K562 (cell line): Measurements from ENCODE around the gene CDC42SE2.

Experiments
- DIDO1 ChIP-seq: fragments of 450-650 bp; IDR thresholded peaks from 2 replicates; pipeline ENCODE4 v1.6.1; 2016; ENCODE audit warnings: low read depth, missing biosample characterization, missing genetic modification characterization
- EGR1 ChIP-seq: fragments of 450-650 bp; conservative IDR thresholded peaks from 2 replicates; pipeline ENCODE4 v1.6.1; 2017; ENCODE audit warnings: mild to moderate bottlenecking
- ELF4 ChIP-seq: fragments of 450-650 bp; formaldehyde crosslinking; IDR thresholded peaks from 2 replicates; pipeline ENCODE4 v1.4.0; 2022; ENCODE audit warnings: missing genetic modification characterization
- EZH2 ChIP-seq: IDR thresholded peaks from 2 replicates; pipeline ENCODE4 v1.6.1; 2012; ENCODE audit warnings: low read depth, mild to moderate bottlenecking, inconsistent platforms, low read length, borderline replicate concordance
- FOXM1 ChIP-seq, 2 experiments: fragments of 450-650 bp in 1 of 2; sonication (generic) in 1 of 2; formaldehyde crosslinking in 1 of 2; IDR thresholded peaks; 2 replicates each; pipeline versions ENCODE4 v1.6.1 to v1.9.0; 2017 to 2022; ENCODE audit warnings: low read depth in 2 of 2, mild to moderate bottlenecking in 2 of 2, missing genetic modification reagents in 1 of 2, moderate library complexity in 1 of 2
- PATZ1 ChIP-seq: fragments of 250-450 bp; sonication (Bioruptor Pico); IDR thresholded peaks from 2 replicates; pipeline ENCODE4 v1.5.0; 2020; ENCODE audit warnings: mild to moderate bottlenecking, borderline replicate concordance
- USF2 ChIP-seq: sonication (generic); formaldehyde crosslinking; IDR thresholded peaks from 2 replicates; pipeline ENCODE4 v1.5.0; 2020; ENCODE audit warnings: missing genetic modification reagents
- ZNF449 ChIP-seq: fragments of 250-450 bp; sonication (Bioruptor Pico); IDR thresholded peaks from 2 replicates; pipeline ENCODE4 v1.8.0; 2022; ENCODE audit warnings: moderate library complexity, mild to moderate bottlenecking, inconsistent platforms
- ZNF644 ChIP-seq: fragments of 200-800 bp; sonication (Bioruptor generic); IDR thresholded peaks from 2 replicates; pipeline ENCODE4 v1.6.1; 2016; ENCODE audit warnings: low read depth, missing genetic modification characterization, missing compliant biosample characterization
- TF ChIP-seq, protein P1 (sequence below): fragments of 250-450 bp; sonication (Bioruptor Pico); IDR thresholded peaks from 2 replicates; pipeline ENCODE4 v1.4.0; 2020

GRCh38 chr5:131229623-131230022 lies 34.2 kb upstream of the CDC42SE2 start:
- no peak for TF ChIP-seq ELF4 (CRISPR knock-in tag)
- TF ChIP-seq, protein P1, sequence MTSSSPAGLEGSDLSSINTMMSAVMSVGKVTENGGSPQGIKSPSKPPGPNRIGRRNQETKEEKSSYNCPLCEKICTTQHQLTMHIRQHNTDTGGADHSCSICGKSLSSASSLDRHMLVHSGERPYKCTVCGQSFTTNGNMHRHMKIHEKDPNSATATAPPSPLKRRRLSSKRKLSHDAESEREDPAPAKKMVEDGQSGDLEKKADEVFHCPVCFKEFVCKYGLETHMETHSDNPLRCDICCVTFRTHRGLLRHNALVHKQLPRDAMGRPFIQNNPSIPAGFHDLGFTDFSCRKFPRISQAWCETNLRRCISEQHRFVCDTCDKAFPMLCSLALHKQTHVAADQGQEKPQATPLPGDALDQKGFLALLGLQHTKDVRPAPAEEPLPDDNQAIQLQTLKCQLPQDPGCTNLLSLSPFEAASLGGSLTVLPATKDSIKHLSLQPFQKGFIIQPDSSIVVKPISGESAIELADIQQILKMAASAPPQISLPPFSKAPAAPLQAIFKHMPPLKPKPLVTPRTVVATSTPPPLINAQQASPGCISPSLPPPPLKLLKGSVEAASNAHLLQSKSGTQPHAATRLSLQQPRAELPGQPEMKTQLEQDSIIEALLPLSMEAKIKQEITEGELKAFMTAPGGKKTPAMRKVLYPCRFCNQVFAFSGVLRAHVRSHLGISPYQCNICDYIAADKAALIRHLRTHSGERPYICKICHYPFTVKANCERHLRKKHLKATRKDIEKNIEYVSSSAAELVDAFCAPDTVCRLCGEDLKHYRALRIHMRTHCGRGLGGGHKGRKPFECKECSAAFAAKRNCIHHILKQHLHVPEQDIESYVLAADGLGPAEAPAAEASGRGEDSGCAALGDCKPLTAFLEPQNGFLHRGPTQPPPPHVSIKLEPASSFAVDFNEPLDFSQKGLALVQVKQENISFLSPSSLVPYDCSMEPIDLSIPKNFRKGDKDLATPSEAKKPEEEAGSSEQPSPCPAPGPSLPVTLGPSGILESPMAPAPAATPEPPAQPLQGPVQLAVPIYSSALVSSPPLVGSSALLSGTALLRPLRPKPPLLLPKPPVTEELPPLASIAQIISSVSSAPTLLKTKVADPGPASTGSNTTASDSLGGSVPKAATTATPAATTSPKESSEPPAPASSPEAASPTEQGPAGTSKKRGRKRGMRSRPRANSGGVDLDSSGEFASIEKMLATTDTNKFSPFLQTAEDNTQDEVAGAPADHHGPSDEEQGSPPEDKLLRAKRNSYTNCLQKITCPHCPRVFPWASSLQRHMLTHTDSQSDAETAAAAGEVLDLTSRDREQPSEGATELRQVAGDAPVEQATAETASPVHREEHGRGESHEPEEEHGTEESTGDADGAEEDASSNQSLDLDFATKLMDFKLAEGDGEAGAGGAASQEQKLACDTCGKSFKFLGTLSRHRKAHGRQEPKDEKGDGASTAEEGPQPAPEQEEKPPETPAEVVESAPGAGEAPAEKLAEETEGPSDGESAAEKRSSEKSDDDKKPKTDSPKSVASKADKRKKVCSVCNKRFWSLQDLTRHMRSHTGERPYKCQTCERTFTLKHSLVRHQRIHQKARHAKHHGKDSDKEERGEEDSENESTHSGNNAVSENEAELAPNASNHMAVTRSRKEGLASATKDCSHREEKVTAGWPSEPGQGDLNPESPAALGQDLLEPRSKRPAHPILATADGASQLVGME, result no peak
- TF ChIP-seq ZNF644 (tag), result no peak
- no peak for TF ChIP-seq USF2 (CRISPR knock-in tag)
- no peak for TF ChIP-seq FOXM1 (IDR thresholded peaks at IDR 0.05; ENCODE audit: low read depth)
- TF ChIP-seq FOXM1 (CRISPR knock-in tag; IDR thresholded peaks at IDR 0.05; ENCODE audit: low read depth), result no peak
- TF ChIP-seq DIDO1 (tag), result no peak
- TF ChIP-seq PATZ1, result no peak
- TF ChIP-seq ZNF449 (CRISPR knock-in tag), result no peak
- no peak for TF ChIP-seq EGR1
- no peak for TF ChIP-seq EZH2
